GM18951 (cell line): ENCODE measurements around the gene RPL26.

Experiments used
- POLR2A ChIP-seq: IDR thresholded peaks from 4 replicates; pipeline ENCODE4 v1.6.1; 2011; ENCODE audit warnings: mild to moderate bottlenecking; ENCODE audit not compliant: insufficient read length, insufficient read depth; ENCODE audit errors: extremely low read depth
- in situ Hi-C: fragments of 300-500 bp; cut with MboI; formaldehyde crosslinking; loops from one replicate; pipeline ENCODE4 v1.12.0; 2022; ENCODE audit warnings: low sequenced_read_pairs, mixed read lengths, inconsistent platforms; ENCODE audit not compliant: unreplicated experiment

The RPL26 gene

DNA sequence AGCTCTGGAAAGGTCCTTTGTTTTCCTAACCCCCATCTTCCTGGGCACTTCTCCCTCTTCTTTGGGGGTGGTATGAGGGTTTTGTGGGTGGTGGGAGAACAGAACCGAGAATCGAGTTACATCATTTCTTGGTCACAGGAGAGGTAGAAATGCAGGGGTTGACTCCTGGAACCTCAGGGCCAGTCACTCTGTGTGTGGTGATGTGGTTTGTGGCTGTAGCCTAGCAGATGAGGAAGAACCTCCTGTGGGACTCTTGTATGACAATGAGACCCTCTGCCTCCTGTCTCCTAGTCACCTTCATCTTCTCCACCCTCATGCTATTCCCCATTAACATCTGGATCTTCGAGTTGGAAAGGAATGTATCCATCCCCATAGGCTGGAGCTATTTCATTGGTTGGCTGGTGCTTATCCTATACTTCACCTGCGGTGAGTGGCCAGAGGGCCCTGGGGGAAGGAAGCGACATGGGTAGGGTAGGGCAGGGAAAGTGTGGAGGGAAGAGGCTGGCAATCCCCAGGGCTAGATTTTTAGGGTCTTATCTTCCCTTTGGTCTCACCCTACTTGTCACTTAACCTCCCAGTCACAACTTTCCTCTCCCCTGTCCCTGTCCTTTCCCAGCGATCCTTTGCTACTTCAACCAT is 37.8 kb downstream of the RPL26 start:
- in situ Hi-C loops: no loop called here
- no peak for TF ChIP-seq POLR2A

DNA sequence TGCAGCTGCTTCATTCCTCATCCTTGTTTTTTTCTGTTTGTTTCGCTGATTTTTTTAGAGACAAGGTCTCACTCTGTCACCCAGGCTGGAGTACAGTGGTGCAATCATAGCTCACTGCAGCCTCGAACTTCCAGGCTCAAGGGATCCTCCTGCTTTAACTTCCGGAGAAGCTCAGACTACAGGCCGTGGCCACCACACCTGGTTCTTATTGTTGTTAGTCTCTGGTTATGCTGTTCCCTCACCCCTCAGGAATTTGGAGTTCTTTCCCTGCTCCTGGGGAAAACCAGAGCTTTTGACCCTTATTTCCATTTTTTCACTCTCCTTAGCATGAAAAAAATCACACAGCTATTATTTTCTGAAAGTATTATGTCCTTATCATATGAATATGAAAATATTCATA is 41.5 kb downstream of the RPL26 start:
- TF ChIP-seq POLR2A: no peak
- in situ Hi-C loops: no loop called here

DNA sequence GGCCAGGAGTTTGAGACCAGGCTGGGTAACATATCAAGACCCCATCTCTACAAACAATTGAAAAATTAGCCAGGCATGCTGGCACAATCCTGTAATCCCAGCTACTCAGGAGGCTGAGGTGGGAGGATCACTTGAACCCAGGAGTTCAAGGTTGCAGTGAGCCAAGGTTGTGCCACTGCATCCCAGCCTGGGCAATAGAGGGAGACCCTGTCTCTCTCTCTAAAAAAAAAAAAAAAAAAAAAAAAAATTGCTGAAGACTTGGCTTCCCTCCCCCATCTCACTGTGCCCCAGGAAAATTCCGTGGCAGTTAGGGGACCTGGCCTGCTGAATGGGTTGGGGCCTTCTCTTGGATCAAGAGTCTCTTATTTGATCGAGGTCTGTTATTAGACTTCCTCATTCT is 43.5 kb downstream of the RPL26 start, which contains the start of gene ODF4:
Gene ODF4, plus strand, starts transcription at position 301 of the 400 bp plus-strand sequence. CDS start 212 bp downstream, outside the sequence.
- in situ Hi-C loops: no loop called here
- TF ChIP-seq POLR2A: no peak

- in situ Hi-C loops: no loop called here
- no peak for TF ChIP-seq POLR2A
Measured at GRCh38 chr17:8338753-8339140, 44.2 kb downstream of the RPL26 start.

DNA sequence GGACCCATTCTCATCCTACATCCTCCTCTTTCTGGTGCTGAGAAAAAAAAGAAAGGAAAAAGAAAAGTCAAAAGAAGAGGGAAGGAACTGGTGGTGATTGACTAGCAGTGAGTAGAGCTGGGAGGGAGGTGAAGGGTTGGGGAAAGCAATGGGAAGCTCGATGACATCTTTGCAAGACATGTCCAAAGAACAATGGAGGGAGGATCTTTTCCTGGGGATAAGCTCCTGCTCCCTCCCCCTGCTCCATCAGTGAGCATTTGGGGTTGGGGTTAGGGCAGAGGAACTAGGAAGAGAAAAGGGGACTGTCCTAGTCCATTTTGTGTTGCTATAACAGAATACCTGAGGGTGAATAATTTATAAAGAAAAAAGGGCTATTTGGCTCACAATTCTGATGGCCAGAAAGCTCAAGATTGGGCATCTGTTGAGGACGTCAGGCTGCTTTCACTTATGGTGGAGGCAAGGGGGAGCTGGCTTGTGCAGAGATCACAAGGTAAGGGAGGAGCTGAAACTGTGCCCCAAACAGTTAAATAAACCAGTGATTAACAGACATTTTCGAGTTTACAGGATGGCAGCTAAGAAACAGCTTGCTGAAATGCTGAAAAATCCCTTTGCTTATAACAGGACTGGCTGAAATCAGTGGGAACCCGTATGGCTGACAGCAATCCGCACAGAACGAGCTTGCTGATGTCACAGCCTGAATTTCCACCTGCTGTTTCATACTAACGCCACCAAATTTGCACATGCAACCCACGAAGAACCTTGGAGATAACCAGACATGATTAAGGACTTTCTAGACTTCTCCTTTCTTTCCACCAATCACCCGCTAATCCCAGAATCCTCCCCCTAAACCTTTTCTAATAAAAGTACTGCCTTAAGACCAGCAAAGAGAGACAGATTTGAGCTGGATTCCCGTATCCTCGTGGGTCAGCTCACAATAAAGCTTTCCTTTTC is 44.9 kb downstream of the RPL26 start:
- in situ Hi-C loops: no loop called here
- TF ChIP-seq POLR2A: no peak

DNA sequence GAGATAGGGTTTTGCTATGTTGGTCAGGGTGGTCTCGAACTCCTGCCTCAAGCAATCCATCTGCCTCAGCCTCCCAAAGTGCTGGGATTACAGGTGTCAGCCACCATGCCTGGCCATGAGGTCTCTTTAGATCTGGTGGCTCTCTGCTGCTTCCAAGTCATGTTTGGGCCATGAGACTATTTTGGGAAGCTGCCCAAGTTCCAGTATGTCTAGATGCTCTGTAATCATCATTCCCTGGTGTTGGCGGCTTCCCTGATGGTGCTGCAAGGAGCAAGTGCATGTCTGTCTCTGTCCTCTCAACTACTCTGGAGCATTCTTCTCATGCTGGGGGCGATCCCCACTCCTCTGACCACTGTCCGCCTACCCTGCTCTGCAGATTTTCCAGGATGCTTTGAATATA is 49.7 kb downstream of the RPL26 start:
- in situ Hi-C loops: no loop called here
- TF ChIP-seq POLR2A: no peak

DNA sequence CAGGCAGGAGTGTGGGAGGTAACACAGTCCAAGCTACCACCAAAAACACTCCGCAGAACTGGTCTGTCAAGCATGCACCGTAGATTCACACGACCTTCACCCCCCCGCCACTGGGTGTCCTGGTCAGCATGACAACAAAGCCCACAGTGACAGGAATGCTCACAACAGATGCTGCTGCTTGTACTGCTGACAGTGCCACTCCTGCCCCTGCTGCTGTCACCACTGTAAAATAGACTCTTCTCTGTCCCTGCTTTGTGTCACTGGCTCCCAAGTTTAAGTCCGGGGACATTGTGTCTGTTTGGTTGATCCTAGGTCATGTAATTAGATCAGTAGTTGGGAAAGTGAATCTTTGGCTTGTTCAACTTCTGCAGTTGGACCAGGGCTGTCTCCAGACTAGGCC is 50.3 kb downstream of the RPL26 start:
- in situ Hi-C loops: no loop called here
- TF ChIP-seq POLR2A: no peak

DNA sequence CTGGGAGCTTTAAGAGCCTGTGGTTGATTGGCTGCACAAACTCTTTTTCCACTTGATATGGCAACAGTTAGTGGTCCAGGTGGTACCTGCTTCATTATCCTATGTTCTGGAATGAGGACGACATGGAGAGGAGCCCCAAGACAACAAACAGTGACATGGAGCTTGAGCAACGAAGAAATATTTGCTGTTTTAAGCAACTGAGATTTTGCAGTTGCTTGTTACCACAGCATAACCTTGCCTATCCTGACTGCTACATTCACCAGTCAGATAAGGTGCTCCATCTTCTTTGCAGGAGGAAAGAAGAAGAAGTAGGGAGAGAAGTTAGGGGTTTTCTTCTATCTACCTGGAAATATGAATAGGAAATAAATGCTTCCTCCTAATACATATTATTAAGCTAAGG is 50.9 kb downstream of the RPL26 start:
- in situ Hi-C loops: no loop called here
- no peak for TF ChIP-seq POLR2A
